GM12878 (cell line): ENCODE measurements around the gene CTDP1.

Source experiments
- FOS ChIP-seq: IDR thresholded peaks from 3 replicates; pipeline ENCODE4 v1.6.1; 2011; ENCODE audit warnings: borderline replicate concordance; ENCODE audit not compliant: insufficient read length; ENCODE audit errors: extremely low read depth
- GABPA ChIP-seq: IDR thresholded peaks from 2 replicates; pipeline ENCODE4 v1.6.1; 2014; ENCODE audit warnings: antibody characterized with exemption, low read depth, mild to moderate bottlenecking, inconsistent platforms
- NFXL1 ChIP-seq: fragments of 450-650 bp; IDR thresholded peaks from 2 replicates; pipeline ENCODE4 v1.6.1; 2017; ENCODE audit warnings: antibody characterized with exemption, mild to moderate bottlenecking, borderline replicate concordance
- POLR2A ChIP-seq: IDR thresholded peaks from 2 replicates; pipeline ENCODE4 v1.6.1; 2011; ENCODE audit warnings: low read depth, mild to moderate bottlenecking, low read length
- RAD21 ChIP-seq: IDR thresholded peaks from 2 replicates; pipeline ENCODE4 v1.6.1; 2011; ENCODE audit warnings: mild to moderate bottlenecking, low read depth, low read length, moderate library complexity; ENCODE audit not compliant: insufficient read depth
- RAD51 ChIP-seq: fragments of 450-650 bp; IDR thresholded peaks from 2 replicates; pipeline ENCODE4 v1.6.1; 2016; ENCODE audit warnings: moderate library complexity, mild to moderate bottlenecking, inconsistent platforms
- RFX5 ChIP-seq: IDR thresholded peaks from 2 replicates; pipeline ENCODE4 v1.6.1; 2011; ENCODE audit warnings: low read depth, low read length, improper control_type of control experiment
- TF ChIP-seq, protein P1 (sequence below), 3 experiments: IDR thresholded peaks in 2 of 3; conservative IDR thresholded peaks in 1 of 3; 2 replicates each; pipeline ENCODE4 v1.5.1; 2011; ENCODE audit warnings: low read depth in 3 of 3, low read length in 3 of 3, mild to moderate bottlenecking in 3 of 3, control low read depth in 2 of 3, moderate library complexity in 2 of 3, inconsistent platforms in 1 of 3, mixed read lengths in 1 of 3; ENCODE audit not compliant: control insufficient read depth in 2 of 3, insufficient read depth in 1 of 3; ENCODE audit errors: extremely low read depth in 1 of 3
- TF ChIP-seq, protein P2 (sequence below): IDR thresholded peaks from 2 replicates; pipeline ENCODE4 v1.6.1; 2011; ENCODE audit warnings: low read depth, mild to moderate bottlenecking, low read length, moderate library complexity, borderline replicate concordance; ENCODE audit errors: extremely low read depth

DNA sequence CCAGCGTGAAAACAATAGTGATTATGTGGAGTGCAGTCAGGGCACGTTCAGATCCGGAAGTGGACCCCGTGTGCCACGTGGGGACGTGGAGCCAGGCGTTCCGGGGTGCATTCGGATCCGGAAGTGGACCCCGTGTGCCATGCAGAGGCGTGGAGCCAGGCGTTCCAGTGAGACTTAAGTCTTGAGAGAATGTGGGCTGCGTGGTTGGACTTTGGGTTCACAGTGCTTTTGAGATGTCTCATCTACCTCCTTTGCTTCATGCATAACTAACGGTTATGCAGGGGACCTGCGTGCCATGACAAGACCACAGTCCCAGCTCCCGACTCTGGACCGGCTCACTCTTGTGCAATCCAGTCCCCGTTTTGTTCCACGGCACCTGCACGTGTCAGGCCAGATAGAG is 28.8 kb downstream of the CTDP1 start:
- TF ChIP-seq RAD21 (no peak), NFXL1 (no peak), RFX5 (no peak), GABPA (0 out of 2 replicates have a peak, but pooled peaks have one; percentile 27), FOS (no peak), POLR2A (peak; percentile 39; the same call in 1 of the 2 replicates), RAD51 (no peak)
- TF ChIP-seq, protein P1, sequence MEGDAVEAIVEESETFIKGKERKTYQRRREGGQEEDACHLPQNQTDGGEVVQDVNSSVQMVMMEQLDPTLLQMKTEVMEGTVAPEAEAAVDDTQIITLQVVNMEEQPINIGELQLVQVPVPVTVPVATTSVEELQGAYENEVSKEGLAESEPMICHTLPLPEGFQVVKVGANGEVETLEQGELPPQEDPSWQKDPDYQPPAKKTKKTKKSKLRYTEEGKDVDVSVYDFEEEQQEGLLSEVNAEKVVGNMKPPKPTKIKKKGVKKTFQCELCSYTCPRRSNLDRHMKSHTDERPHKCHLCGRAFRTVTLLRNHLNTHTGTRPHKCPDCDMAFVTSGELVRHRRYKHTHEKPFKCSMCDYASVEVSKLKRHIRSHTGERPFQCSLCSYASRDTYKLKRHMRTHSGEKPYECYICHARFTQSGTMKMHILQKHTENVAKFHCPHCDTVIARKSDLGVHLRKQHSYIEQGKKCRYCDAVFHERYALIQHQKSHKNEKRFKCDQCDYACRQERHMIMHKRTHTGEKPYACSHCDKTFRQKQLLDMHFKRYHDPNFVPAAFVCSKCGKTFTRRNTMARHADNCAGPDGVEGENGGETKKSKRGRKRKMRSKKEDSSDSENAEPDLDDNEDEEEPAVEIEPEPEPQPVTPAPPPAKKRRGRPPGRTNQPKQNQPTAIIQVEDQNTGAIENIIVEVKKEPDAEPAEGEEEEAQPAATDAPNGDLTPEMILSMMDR (IDR thresholded peaks at IDR 0.05 in 2 of 3, conservative IDR thresholded peaks at IDR 0.05 in 1 of 3; ENCODE audit: control insufficient read depth in 2 of 3, extremely low read depth in 1 of 3, insufficient read depth in 1 of 3, low read depth in 3 of 3, low read length in 3 of 3) = no peak
- TF ChIP-seq, protein P2, sequence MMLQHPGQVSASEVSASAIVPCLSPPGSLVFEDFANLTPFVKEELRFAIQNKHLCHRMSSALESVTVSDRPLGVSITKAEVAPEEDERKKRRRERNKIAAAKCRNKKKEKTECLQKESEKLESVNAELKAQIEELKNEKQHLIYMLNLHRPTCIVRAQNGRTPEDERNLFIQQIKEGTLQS = no peak
